Neuronal stem cell (in vitro differentiated cells): ENCODE measurements around the gene FAM3B.

Source experiments
- DNase-seq: peaks from one replicate; pipeline ENCODE4 v3.0.0-alpha.2; 2013; ENCODE audit warnings: low spot score
- H2AFZ ChIP-seq: one replicate; pipeline ENCODE4 v1.6.1; 2013; ENCODE audit warnings: mild to moderate bottlenecking, low read length, inconsistent platforms
- H2AK5ac ChIP-seq: 2 replicates; pipeline ENCODE4 v1.6.1; 2013; ENCODE audit warnings: low read depth, mild to moderate bottlenecking, inconsistent platforms, low read length, moderate library complexity, mixed read lengths
- H2BK120ac ChIP-seq: 2 replicates; pipeline ENCODE4 v1.6.1; 2013; ENCODE audit warnings: low read depth, mild to moderate bottlenecking, inconsistent platforms, low read length, moderate library complexity, mixed read lengths
- H2BK12ac ChIP-seq: one replicate; pipeline ENCODE4 v1.6.1; 2013; ENCODE audit warnings: low read length, inconsistent platforms
- H2BK15ac ChIP-seq: 2 replicates; pipeline ENCODE4 v1.6.1; 2013; ENCODE audit warnings: mild to moderate bottlenecking, low read length, inconsistent platforms, mixed read lengths
- H2BK5ac ChIP-seq: one replicate; pipeline ENCODE4 v1.6.1; 2013; ENCODE audit warnings: inconsistent platforms, mild to moderate bottlenecking, low read length, moderate library complexity
- H3K14ac ChIP-seq: one replicate; pipeline ENCODE4 v1.6.1; 2013; ENCODE audit warnings: low read length, inconsistent platforms
- H3K18ac ChIP-seq: 2 replicates; pipeline ENCODE4 v1.6.1; 2013; ENCODE audit warnings: low read length, inconsistent platforms
- H3K23ac ChIP-seq: 2 replicates; pipeline ENCODE4 v1.6.1; 2013; ENCODE audit warnings: low read depth, mild to moderate bottlenecking, mixed read lengths, low read length, inconsistent platforms; ENCODE audit not compliant: poor library complexity
- H3K27ac ChIP-seq: replicated peaks from 3 replicates; pipeline ENCODE4 v1.5.1; 2013; ENCODE audit warnings: low read length, inconsistent platforms
- H3K27me3 ChIP-seq, 3 experiments: 2 replicates each; pipeline ENCODE4 v1.6.1; 2013; ENCODE audit warnings: low read length in 3 of 3, mild to moderate bottlenecking in 2 of 3, inconsistent platforms in 1 of 3, low read depth in 1 of 3, mixed read lengths in 1 of 3, moderate library complexity in 1 of 3; ENCODE audit not compliant: control insufficient read depth in 3 of 3, insufficient read depth in 3 of 3
- H3K36me3 ChIP-seq, 2 donors: replicated peaks in 1 of 2; 2 replicates each; pipeline ENCODE4 v1.6.1; 2013; ENCODE audit warnings: low read length in 2 of 2; ENCODE audit not compliant: control insufficient read depth in 2 of 2, insufficient read depth in 2 of 2
- H3K4ac ChIP-seq: 2 replicates; pipeline ENCODE4 v1.6.1; 2013; ENCODE audit warnings: inconsistent platforms, mild to moderate bottlenecking, low read length, moderate library complexity
- H3K4me1 ChIP-seq, 2 donors: 1 replicate in 1 of 2; 2 replicates in 1 of 2; pipeline ENCODE4 v1.6.1; 2013; ENCODE audit warnings: low read length in 2 of 2, low read depth in 1 of 2; ENCODE audit not compliant: control insufficient read depth in 2 of 2, insufficient read depth in 1 of 2
- H3K4me2 ChIP-seq: one replicate; pipeline ENCODE4 v1.6.1; 2013; ENCODE audit warnings: mild to moderate bottlenecking, low read length, inconsistent platforms; ENCODE audit not compliant: insufficient read depth, poor library complexity, severe bottlenecking
- H3K4me3 ChIP-seq, 2 donors: 2 replicates each; pipeline ENCODE4 v1.5.1; 2013; ENCODE audit warnings: low read length in 2 of 2, mild to moderate bottlenecking in 2 of 2, inconsistent platforms in 1 of 2, moderate library complexity in 1 of 2
- H3K79me1 ChIP-seq: one replicate; pipeline ENCODE4 v1.6.1; 2013; ENCODE audit warnings: low read depth, mild to moderate bottlenecking, inconsistent platforms, low read length, moderate library complexity
- H3K9ac ChIP-seq: one replicate; pipeline ENCODE4 v1.6.1; 2013; ENCODE audit warnings: mild to moderate bottlenecking, low read depth, low read length, inconsistent platforms; ENCODE audit not compliant: poor library complexity
- H3K9me3 ChIP-seq, 2 donors: replicated peaks in 1 of 2; 2 replicates each; pipeline versions ENCODE3 to v1.6.1; 2013; ENCODE audit warnings: low read length in 2 of 2, mild to moderate bottlenecking in 2 of 2, inconsistent platforms in 1 of 2, low read depth in 1 of 2, mixed read lengths in 1 of 2, moderate library complexity in 1 of 2; ENCODE audit not compliant: control insufficient read depth in 2 of 2, insufficient read depth in 1 of 2
- H4K8ac ChIP-seq: one replicate; pipeline ENCODE4 v1.6.1; 2013; ENCODE audit warnings: low read depth, mild to moderate bottlenecking, inconsistent platforms, low read length, moderate library complexity
- H4K91ac ChIP-seq: one replicate; pipeline ENCODE4 v1.6.1; 2013; ENCODE audit warnings: low read length, low read depth, mild to moderate bottlenecking, inconsistent platforms; ENCODE audit not compliant: poor library complexity
- WGBS, 2 donors: extraction: QIAGEN DNeasy Blood & Tissue Kit; methylation state at CpG; one replicate each; pipeline ENCODE4 v1.1.7; 2013; ENCODE audit warnings: missing lambda C conversion rate in 2 of 2, mixed read lengths in 1 of 2; ENCODE audit not compliant: insufficient read length in 2 of 2, insufficient replicate concordance in 1 of 2; ENCODE audit errors: extremely low coverage in 2 of 2; 5-methylcytosine and 5-hydroxymethylcytosine counted together

Gene FAM3B

GRCh38 chr21:41328660-41329607, 12.3 kb downstream of the FAM3B start:
- no peak for DNase-seq
- no CpG with 5 or more reads among the region's 16 CpGs for WGBS, 2 donors
- Histone ChIP-seq H3K27ac (no peak overlapping the region), H2BK15ac (no peak overlapping the region), H3K36me3 (no peaks in the 10 kb centered on the region), H2BK5ac (no peak overlapping the region), H3K4me2 (no peak overlapping the region), H3K79me1 (no peaks in the 10 kb centered on the region), H3K4me3 (no peak overlapping the region), H4K8ac (no peak overlapping the region), H3K27me3 (no peaks in the 10 kb centered on the region), H3K14ac (no peak overlapping the region), H3K23ac (no peak overlapping the region), H3K4ac (no peak overlapping the region), H3K4me1 (no peaks in the 10 kb centered on the region), H2AK5ac (no peak overlapping the region), H2AFZ (no peak overlapping the region), H2BK12ac (no peak overlapping the region), H2BK120ac (no peak overlapping the region), H3K9ac (no peak overlapping the region), H4K91ac (no peak overlapping the region), H3K9me3 (no peaks in the 10 kb centered on the region), H3K18ac (peak overlapping the region; percentile 29)

DNA sequence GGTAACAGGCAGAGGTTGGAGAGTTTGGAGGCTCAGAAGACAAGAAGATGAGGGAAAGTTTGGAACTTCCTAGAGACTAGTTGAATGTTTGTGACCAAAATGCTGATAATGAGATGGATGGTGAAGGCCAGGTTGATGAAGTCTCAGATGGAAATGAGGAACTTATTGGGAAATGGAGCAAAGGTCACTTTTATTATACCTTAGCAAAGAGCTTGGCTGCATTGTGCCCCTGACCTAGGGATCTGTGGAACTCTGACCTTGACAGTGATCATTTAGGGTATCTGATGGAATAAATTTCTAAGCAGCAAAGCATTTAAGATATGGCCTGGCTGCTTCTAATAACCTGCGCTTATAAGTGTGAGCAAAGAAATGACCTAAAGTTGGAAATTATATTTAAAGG, 17.2 kb downstream of the FAM3B start:
- Histone ChIP-seq H2BK12ac (no peak overlapping the region), H4K8ac (no peak overlapping the region), H2BK15ac (no peak overlapping the region), H3K23ac (no peak overlapping the region), H3K9me3 (peaks cover 0 to 6% of the 10 kb centered on the region in 2 donors), H3K9ac (no peak overlapping the region), H2BK120ac (no peak overlapping the region), H3K27me3 (no peaks in the 10 kb centered on the region), H3K14ac (no peak overlapping the region), H3K27ac (no peak overlapping the region), H2AFZ (no peak overlapping the region), H3K4me2 (no peak overlapping the region), H3K36me3 (peaks cover 0 to 2% of the 10 kb centered on the region in 2 donors), H4K91ac (no peak overlapping the region), H3K79me1 (no peaks in the 10 kb centered on the region), H3K4me3 (no peak overlapping the region), H3K18ac (no peak overlapping the region), H2AK5ac (no peak overlapping the region), H3K4ac (no peak overlapping the region), H2BK5ac (no peak overlapping the region), H3K4me1 (no peaks in the 10 kb centered on the region)
- DNase-seq: no peak
- no CpG with 5 or more reads among the region's 1 CpG for WGBS, 2 donors

DNA sequence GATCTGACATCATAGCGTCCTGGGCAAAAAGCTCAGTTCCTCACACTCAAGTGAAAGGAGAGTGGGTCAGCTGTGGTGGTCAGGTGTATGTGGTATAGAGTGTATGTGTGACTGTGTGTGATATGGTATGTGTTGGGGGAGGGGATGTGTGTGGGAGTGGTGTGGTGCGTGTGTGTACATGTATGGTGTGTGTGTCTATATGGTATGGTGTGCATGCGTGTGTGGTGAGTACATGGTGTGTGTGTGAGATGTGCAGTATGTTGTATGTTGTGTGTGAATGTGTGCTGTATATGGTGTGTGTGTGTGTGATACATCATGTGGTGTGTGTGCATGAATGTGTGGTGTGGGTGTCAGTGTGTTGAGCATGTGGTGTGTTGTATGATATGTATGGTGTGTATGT, 20.9 kb downstream of the FAM3B start:
- Histone ChIP-seq H2AK5ac (no peak overlapping the region), H2BK5ac (no peak overlapping the region), H4K8ac (no peak overlapping the region), H3K4me2 (no peak overlapping the region), H3K27ac (no peak overlapping the region), H2BK120ac (no peak overlapping the region), H3K4ac (no peak overlapping the region), H3K9ac (peak overlapping the region; percentile 70), H3K36me3 (peaks cover 0 to 2% of the 10 kb centered on the region in 2 donors), H3K4me1 (no peaks in the 10 kb centered on the region), H3K23ac (no peak overlapping the region), H2BK12ac (no peak overlapping the region), H3K27me3 (no peaks in the 10 kb centered on the region), H3K9me3 (peaks cover 0 to 8% of the 10 kb centered on the region in 2 donors), H4K91ac (no peak overlapping the region), H2BK15ac (no peak overlapping the region), H3K18ac (no peak overlapping the region), H3K79me1 (no peaks in the 10 kb centered on the region), H2AFZ (no peak overlapping the region), H3K14ac (peak overlapping the region; percentile 90), H3K4me3 (peak overlapping the region in 1 of 2 donors; percentile 17)
- WGBS, 2 donors: 100% methylated on average over 1 of the region's 3 CpGs; no CpG with 5 or more reads in 1 of the 2 donors
- DNase-seq: no peak

GRCh38 chr21:41338455-41338854, 21.9 kb downstream of the FAM3B start:
- H3K4me2 ChIP-seq: no peak overlapping the region
- H3K4me3 ChIP-seq: no peak overlapping the region
- H2AFZ ChIP-seq: no peak overlapping the region
- no peak overlapping the region for H4K91ac ChIP-seq
- no peak overlapping the region for H3K18ac ChIP-seq
- DNase-seq: no peak
- H3K23ac ChIP-seq: no peak overlapping the region
- H2BK120ac ChIP-seq: no peak overlapping the region
- H3K27ac ChIP-seq: no peak overlapping the region
- no peak overlapping the region for H2BK12ac ChIP-seq
- no peak overlapping the region for H3K9ac ChIP-seq
- no peak overlapping the region for H4K8ac ChIP-seq
- H2AK5ac ChIP-seq: no peak overlapping the region
- H3K36me3 ChIP-seq: peaks cover 0 to 2% of the 10 kb centered on the region in 2 donors
- no peaks in the 10 kb centered on the region for H3K79me1 ChIP-seq
- H3K27me3 ChIP-seq: no peaks in the 10 kb centered on the region
- WGBS, 2 donors: no CpG with 5 or more reads among the region's 8 CpGs
- no peak overlapping the region for H3K4ac ChIP-seq
- H2BK5ac ChIP-seq: no peak overlapping the region
- H3K9me3 ChIP-seq: peaks cover 0 to 8% of the 10 kb centered on the region in 2 donors
- no peak overlapping the region for H3K14ac ChIP-seq
- no peak overlapping the region for H2BK15ac ChIP-seq
- H3K4me1 ChIP-seq: no peaks in the 10 kb centered on the region
